ENCODE results near the gene KCNB1.

KCNB1 gene

GRCh38 chr20:49405062-49405683 is 77.3 kb downstream of the KCNB1 start:
- DNase-seq = no peak

DNA sequence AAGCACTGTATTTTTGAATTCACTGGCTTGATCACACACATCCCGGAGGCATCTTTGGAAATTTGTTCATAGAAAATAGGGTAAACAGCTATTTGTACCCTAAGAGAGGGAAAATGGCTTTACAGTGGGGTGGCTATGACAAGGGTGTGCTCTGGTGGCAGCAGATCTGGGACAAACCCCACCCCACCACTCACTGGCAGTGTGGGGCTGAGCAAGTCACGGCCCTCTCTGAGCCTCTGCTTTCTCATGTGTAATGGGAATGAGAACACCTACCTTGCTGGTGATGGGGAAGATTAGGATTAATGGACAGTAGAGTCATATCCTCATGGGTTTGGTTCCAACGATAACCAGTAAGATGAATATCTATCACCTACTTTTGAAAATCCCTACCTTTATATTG is 78.0 kb downstream of the KCNB1 start:
- DNase-seq = no peak

GRCh38 chr20:49403911-49404310 is 78.6 kb downstream of the KCNB1 start:
- DNase-seq = no peak

DNA sequence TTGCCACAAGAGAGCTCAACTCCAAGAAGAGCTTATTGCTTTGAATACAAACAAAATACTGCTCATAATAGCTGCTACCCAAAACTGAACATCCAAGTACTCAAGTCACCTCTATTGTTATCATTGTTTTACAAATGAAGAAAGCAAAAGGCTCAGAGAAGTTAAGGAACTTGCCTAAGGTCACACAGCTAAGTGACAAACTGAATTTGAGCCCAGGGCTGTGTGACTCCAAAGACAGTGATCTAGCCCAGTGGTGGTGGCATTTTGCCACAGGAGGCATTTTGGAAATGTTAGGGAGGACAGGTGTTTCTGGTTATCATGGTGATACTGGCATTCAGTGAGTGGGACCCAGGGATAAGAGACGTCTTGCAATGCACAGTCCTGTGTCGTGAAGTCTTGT is 79.5 kb downstream of the KCNB1 start:
- DNase-seq = no peak

DNA sequence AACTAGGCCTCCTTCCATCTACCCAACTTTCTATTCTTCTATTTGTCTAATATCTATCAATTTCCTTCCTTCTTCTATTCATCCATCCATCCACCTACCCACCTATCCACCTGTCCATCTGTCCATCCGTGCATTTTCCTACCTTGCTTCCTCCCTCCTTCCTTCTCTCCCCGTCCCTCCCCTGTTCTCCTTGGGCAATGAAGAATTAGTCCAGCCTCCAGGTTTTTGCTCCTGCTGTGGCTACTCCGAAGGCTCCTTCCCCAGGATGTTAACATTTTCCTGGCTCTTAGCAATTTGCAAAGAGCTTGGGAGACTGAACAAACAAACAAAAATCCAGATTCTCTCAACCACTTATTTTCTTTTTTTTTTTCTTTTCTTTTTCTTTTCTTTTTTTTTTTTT is 81.6 kb downstream of the KCNB1 start:
- DNase-seq = no peak

DNA sequence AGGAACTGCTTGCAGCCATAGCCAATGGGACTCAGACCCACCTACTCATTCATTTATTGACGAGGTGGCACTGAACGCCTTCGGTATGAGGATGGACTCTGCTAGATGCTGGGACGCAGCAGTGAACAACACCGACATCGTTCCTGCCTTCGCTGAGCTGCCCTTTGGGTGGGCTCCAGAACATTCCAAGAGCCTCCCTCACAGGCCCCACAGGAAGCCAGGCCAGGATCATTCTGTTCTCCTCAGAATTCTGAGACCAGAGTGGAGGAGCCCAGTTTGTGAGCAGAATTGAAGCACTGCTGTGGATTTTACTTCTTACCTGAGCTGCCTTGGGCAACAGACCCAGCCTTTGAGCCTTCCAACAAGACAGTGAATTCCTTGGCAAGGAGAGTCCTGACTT is 82.1 kb downstream of the KCNB1 start:
- DNase-seq = no peak

DNA sequence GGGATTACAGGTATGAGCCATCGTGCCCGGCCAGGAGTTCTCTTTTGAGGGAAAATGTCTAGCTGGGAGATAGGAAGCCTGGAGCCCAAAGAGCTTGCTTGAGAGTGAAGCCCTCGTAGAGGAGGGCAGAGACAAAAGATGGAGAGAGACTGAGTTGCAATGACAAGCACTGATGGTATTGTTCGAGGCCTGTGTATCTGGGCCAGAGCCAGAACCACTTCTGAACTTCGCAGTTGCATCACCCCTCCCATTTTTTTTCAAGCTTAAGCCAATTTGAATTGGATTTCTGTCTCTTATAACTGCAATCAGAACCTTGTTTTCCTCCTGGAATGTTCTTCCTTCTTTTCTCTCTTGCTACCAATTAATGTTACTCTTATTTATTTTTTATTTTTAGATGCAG is 83.1 kb downstream of the KCNB1 start:
- no peak for DNase-seq

- DNase-seq = no peak
Measured at GRCh38 chr20:49398401-49399144, 83.9 kb downstream of the KCNB1 start.

GRCh38 chr20:49397525-49397924 is 84.9 kb downstream of the KCNB1 start:
- no peak for DNase-seq

DNA sequence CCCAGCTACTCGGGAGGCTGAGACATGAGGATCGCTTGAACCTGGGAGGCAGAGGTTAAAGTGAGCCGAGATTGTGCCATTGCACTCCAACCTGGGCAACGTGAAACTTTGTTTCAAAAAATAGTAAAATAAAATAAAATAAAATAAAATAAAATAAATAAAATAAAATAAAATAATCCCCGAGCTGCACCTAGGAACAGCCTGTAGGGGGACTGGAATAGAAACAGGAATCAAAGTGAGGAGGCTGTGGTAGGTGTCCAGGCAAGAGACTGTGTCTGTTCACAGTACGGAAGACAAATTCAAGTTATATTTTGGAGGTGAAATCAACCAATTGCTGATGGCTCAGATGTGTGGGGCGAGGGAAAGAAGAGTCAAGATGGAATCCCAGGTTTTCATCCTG is 86.2 kb downstream of the KCNB1 start:
- no peak for DNase-seq

DNA sequence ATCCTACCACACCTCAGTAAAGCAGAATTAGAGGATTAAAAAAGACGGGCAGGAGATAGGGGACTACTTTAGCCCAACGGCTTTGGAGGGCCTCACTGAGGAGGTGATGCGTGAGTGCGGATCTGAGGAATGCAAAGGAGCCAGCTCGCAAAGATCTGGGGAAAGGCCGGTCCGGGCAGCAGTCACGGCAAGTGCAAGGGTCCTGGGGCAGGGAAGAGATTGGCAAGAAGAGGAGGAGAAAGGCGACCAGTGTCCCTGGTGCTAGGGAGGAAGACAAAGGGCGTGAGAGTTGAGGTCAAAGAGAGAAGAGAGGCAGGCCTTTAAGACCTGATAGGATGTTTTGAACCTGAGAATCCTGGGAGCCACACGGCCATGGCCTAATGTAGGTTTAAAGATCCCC is 86.8 kb downstream of the KCNB1 start:
- DNase-seq = no peak

GRCh38 chr20:49395183-49395582 is 87.3 kb downstream of the KCNB1 start:
- no peak for DNase-seq

DNA sequence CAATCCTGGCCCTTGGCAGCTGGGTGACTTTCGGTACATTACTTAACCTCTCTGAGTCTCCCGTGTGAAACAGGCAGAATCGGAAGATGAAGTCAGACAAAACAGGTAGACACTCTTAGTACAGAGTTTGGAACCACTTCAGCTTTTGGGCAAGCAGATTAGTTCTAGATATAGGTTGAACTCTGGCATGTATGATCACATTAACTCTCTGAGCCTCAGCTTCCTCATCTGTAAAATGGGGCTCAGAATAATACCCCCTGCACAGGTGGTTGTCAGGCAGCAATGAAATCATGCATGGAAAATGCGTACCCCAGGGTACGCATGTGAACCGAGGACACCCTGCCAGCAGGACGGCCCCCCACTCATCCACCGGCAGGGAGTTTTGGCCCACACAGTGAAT is 87.7 kb downstream of the KCNB1 start:
- DNase-seq = no peak

DNA sequence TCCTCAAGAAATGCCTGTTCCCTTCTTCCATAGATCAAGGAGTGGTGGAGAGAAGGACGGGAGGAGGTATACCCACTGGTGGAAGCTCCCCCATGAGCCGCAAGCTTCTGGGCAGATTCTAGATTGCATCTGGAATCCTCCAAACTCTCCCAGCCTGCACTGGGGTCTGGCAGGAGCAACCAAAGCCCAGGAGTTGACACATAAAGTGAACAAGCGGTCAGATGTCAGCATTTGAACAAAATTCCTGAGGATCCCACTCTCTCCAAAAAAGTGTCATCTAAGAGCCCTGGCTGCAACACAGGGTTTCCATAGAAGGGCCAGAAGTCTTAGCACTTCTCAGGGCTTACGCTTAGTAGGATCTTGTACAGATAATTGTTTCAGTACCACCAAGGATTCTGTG is 88.2 kb downstream of the KCNB1 start:
- DNase-seq = no peak

DNA sequence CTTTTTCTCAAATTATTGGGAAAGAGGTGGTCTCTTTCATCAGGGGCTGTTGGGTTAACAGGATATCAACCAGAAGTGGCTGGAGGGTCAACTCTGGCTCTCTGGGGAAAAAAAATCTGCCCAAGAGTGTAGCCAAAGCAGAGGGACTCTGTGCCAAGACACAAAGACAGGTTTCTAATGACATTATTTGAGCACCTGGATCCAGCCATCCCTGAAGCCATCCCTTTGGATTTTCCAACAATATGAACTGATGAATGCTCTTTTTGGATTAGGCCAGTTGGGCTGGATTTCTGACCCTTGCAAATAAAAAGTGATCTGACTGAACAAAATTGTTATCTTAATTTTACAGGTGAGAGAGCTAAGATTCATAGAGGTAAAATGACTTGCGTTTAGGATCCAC is 88.7 kb downstream of the KCNB1 start:
- DNase-seq = no peak

GRCh38 chr20:49392745-49393144 is 89.7 kb downstream of the KCNB1 start:
- no peak for DNase-seq

GRCh38 chr20:49391404-49392245 is 90.8 kb downstream of the KCNB1 start:
- DNase-seq = no peak

DNA sequence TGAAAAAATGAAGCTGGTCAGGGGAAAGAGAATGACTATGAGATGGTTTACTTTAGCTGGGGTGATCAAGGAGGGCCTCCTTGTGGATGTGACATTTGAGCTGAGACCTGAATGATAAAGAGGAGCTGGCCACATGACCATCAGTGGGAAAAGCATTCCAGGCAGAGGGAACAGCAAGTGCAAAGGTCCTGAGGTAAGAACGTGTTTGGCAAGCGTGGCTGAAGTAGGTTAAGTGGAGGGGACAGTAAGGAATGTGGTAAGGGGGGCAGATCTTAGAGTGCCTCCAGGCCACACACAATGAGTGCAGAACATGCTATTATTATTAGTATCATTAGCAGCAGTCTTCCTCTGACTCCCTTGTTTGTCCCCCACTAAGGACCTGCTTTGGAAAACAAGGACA is 92.6 kb downstream of the KCNB1 start:
- DNase-seq = no peak

GRCh38 chr20:49388744-49389143 is 93.7 kb downstream of the KCNB1 start:
- no peak for DNase-seq

GRCh38 chr20:49387581-49387939 is 94.9 kb downstream of the KCNB1 start:
- no peak for DNase-seq

- no peak for DNase-seq
Measured at GRCh38 chr20:49386848-49387580, 95.5 kb downstream of the KCNB1 start.

GRCh38 chr20:49385465-49385864 is 97.0 kb downstream of the KCNB1 start:
- no peak for DNase-seq

Data from activated gamma-delta T cell treated with Interleukin-2 at 50 U/mL for 16 hours (primary cell).